SKM-1 (cell line): ENCODE results near the gene ACTN1.
"Not testable (repeated sequence)": the region's sequence is repeated elsewhere in the genome, so short reads cannot be mapped to it uniquely, and the experiment has no call there.

Source experiments
- DNase-seq: peaks from one replicate; lab custom pipeline; 2025; ENCODE audit not compliant: unreplicated experiment; lab: John Stamatoyannopoulos, UW

Gene ACTN1

DNA sequence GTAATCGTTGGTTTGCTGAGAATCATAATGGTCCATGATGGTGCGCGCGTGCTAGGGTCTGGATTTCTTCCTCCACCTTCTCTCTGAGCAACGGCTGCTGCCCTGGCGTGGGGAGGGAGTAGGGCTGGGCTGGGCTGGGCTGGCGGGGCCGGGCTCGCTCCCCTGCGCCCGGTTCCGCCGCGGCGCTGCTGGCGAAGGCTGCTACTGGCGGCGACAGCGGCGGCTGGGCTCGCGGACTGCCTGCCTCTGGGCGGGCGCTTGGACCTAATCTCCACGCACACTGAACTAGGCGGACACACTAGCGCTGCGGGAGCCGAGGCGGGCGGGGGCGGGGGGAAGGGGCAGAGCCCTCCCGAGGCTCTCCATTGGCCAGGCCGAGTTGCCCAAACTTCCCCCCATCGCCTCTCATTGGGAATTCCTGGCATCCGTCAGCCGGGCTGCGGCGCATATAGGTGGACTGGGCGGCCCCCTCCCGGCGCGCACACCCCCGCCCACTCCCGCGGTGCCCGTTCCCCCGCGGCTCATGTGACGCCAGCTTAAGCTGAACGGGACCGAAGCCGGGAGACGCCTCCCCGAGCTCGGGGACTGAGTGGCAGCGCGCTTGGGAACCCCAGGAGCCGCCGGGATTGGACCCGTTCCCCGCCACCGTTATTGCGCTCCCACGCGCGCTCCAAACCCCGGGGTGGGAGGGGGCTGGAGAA, at the start of gene ACTN1:
ACTN1 (minus strand) TSS at position 282 of the 701 bp plus-strand sequence; CDS start at position 36, 246 bp downstream.
- DNase-seq = peak; percentile 24

DNA sequence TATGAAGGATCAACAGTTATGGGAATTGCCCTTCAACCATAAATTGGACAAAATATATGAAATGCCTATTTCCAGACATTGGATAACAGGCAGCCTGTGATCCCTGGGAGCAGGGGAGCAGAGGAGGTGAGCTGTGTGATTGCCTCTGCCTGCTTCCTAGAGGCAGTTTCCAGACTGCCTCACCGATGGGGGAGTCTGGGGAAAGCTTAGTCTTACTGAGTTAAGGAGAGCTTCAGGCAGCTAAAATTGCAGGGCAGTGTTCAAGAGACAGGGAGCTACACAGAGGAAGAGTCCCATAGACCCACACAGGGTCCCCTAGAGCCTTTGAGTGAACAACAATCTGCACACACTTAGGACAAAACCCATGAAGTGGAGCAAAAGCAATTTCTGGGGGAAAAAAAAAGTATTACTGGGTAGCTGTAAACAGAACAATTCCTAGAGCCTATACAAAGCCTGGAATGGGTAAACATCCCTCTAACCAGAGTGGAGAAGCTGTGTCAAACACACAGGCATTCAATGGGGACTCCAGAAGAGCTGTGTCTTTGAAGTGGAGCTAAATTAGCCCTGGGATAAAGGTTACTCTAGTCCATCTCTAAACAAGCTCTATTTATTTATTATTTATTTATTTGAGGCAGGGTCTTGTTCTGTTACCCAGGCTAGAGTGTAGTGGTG, 48.3 kb upstream of the ACTN1 start:
- DNase-seq = no peak

DNA sequence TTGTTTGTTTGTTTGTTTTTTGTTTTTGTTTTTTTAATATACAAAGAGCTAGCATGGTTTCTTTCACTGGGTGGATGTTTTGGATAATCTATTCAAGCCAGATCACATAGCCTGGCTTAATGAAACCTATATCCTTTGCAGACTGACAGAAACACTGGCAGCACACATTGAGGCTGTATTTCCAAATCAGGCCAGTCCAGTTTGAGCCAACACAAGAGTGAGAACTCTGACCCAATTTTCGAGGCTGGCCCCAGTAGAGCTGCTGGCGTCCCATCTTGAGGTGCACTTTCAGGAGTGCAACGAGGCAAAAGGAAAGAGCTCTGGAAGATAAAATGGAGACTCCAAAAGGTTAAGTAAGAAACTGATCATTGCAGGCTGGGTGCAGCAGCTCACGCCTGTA, 43.9 kb upstream of the ACTN1 start:
- no peak for DNase-seq

DNA sequence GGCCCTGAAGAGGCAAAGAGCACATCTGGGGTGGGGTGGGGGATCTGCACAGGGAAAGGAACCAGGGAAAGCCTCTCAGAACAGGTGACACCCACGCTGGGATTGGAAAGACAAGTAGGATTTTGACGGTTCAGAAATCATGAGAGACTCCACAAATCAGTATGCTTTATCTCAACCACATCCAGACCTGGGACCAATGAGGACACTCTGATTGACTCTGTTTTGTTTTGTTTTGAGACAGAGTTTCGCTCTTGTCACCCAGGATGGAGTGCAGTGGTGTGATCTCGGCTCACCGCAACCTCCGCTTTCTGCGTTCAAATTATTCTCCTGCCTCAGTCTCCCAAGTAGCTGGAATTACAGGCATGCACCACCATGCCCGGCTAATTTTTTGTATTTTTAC, 43.0 kb upstream of the ACTN1 start:
- not testable (repeated sequence) for DNase-seq

DNA sequence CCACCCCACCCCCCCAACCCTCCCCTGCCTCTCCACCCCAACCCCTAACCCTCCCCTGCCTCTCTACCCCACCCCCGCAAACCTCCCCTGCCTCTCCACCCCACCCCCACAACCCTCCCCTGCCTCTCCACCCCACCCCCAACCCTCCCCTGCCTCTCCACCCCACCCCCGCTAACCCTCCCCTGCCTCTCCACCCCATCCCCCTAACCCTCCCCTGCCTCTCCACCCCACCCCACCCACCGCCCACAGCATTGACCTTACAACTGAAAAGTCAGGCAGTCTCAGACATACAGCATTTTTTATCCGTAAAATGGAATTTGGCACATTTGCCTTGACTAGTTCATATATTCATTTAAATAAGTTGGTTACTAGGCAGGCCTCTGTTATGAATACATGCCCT, 38.6 kb upstream of the ACTN1 start:
- DNase-seq = no peak

DNA sequence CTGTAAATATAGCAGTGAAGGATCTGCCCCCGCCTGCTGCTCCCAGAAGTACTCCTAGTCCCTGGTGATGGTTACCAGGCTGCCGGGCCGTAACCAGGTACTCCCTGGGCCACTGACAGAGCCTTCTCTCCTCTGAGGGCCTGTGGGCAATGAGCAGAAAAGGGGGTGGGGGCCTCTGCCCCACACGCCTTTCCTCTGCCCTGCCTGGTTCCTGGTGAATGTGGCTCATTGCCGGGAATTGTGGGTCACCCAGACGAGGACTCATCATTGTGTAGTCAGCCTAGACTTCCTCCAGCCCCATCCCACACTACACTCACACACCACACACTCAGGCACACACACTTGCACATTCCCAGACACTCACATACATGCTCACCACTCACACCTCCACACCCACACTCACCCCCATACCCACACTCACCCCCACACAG, 35.7 kb upstream of the ACTN1 start:
- no peak for DNase-seq

DNA sequence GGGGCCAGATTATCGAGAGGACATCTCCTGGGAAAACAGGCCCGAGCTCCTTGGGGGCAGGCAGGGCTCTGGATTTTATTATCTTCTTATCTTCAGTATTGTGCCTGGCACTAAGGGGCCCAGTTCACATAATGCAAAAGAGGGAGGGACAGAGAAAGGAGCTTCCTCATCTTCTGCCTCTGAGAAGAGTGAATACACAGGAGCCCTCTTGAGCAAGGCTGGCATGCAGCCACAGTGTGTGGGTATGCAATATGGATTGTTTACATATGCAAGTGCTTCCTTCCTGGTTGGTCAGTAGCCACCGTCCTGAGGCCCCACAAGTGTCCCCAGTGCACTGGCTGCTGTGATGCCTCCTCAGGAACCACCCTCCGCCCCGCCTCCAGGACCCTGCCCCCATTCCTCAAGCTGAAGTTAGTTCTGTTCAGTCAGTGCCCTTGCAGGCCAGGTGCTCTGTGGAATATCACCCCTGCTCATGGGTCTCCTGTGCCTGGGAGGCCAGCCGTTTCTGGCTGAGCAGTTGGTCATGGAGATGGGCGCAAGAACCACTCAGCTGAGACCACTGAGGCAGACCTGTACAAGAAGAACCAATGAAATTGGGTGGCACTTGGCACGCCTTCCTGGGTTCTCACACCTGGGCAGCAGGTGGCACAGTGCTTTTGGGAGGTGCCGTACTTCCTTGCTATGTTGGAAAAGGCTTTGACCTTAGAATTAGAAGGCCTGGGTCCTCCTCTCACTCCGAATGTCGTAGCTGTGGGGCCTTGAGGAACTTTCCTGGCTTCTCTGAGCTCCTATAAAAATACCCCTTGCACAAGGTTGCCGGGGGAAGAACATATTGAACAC, 35.1 kb upstream of the ACTN1 start:
- peak; percentile 88 for DNase-seq

DNA sequence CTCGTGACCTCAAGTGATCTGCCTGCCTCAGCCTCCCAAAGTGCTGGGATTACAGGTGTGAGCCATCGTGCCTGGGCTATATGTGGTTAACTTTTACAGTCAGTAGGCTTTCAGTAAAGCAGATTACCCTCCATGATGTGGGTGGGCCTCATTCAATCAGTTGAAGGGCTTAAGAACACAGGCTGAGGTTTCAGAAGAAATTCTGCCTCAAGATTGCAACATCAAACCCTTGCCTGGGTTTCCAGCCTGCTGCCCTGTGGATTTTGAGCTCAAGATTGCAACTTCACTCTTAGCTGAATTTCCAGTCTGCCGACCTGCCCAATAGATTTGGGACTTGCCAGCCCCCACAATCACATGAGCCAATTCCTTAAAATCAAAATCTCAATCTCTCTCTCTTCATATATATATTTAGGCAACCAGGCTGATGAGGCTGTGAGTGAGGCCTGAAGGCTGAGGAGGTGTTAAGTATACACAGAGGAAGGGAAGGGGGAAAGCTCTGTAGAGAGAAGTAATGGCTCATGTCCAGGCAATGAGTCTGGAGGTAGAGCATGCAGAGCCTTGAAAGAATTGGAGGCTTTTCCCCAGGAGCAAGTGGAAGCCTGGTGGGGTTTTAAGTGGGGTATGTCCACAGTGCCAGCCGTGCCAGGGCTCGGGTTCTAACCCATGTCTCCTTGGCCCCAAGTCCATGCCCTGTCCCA, 33.3 kb upstream of the ACTN1 start:
- DNase-seq = peak; percentile 0

DNA sequence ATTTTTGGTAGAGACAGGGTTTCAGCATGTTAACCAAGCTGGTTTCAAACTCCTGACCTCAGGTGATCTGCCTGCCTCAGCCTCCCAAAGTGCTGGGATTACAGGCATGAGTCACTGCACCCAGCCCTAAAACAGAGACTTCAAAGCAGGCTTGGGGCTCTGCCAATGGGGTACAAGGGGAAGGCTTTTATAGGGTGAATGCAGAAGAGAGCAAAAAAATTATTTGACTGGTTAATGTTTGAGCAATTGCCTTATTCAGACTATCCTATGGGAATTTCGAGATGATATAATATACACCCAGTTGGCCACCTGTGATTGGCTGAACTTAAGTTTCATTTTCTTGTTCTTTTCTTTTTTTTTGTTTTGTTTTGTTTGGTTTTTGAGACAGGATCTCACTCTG, 31.5 kb upstream of the ACTN1 start:
- DNase-seq = no peak

DNA sequence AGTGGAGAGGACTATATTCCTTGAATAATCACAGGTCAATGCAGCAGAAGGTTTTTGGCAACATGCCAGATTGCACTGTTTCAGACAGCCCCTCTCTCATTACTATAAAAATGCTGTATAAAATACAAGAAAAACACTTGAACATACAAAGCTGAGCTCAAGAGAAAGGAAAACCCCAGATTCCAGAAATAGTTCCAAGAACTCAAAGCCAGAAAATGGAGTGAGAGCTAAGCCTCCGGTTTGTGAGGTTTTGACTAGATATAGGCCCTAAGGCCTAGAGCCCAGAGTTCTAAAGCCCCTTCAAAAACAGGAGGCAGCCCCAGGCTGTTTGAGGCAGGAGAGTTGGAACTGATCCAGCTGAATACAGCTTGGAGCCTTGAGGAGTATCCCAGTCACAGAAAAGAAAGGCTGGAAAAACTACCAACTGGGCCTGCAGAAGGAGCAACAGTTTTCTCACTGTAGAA, 29.4 kb upstream of the ACTN1 start:
- DNase-seq = no peak

DNA sequence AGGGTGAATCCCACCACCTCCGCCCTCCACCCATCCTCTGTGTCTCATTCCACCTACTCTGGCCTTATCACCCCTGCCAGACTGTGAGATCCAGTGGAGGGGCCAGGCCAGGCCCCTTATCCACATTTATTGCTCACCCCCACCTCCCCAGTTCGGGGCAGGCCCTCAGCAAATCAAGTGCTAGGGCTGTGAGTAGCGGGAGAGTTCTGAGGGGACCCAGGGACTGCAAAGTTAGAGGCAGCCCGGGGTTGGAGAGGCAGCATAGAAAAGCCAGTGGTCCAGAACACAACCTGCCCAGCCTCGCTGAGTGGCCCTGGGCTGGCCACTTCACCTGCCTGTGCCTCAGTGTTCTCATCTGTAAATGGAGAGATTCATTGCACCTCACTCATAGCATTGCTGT, 27.2 kb upstream of the ACTN1 start:
- no peak for DNase-seq

DNA sequence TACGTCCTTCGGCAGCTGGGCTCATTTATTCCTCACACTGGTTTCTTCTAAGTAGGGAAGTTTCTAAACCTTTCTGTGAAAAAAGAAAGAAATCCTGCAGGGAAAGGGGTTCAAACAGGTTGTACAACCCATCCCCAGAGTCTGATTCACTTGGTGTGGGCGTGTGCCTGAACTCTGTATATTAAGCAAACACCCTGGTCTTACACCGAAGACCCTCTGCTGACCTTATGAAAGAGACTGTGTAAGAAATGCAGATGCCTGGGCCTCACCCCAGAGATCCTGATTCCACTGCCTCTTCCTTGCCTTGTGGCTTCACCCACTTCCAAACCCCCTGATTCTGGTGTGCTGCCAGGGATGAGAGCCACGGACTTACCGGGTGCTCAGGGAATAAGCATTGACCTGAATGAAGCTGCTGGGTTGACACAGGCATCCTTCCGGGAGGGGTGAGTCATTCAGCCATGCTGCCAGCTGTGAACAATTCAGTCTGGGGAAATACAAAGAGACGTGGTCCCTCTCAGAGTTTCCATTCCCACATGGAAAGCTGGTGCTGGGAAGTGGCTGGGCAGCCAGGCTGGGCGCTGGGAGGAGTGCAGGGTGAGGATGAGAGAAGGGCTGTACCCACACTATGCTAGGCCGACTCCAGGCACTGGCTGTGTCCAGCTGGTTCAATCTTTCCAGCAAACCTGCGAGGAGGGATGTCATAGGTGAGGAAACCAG, 26.5 kb upstream of the ACTN1 start:
- DNase-seq = no peak

DNA sequence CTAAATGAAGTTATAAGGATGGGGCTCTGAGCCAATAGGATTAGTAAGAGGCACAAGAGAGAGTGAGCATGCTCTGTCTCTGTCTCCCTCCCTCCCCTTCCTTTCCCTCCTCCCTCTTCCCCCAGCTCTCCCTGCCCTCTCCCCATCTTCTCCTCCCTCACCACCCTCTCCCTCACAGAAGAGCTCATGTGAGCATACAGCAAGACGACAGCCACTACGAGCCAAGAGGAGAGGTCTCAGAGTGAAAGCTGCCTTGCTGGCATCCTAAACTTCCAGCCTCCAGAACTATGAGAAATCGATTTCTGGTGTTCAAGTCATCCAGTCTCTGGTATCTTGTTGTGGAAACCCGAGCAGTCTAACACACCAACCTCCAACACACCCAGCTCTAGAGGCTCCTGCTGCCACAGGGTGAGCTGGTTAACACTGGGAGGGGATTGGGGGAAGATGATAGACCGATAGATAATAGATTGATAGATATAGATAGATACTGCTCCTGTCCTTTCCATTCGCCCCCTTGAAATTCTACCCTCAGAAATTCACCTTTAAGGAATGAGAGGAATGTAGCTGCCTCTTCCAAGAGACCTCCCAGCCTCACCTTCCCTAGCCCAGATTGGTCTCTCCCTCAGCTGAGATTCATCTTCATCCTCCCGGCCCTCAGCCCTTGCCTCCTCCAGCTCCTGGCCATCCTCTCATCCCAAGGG, 25.8 kb upstream of the ACTN1 start:
- DNase-seq = no peak

DNA sequence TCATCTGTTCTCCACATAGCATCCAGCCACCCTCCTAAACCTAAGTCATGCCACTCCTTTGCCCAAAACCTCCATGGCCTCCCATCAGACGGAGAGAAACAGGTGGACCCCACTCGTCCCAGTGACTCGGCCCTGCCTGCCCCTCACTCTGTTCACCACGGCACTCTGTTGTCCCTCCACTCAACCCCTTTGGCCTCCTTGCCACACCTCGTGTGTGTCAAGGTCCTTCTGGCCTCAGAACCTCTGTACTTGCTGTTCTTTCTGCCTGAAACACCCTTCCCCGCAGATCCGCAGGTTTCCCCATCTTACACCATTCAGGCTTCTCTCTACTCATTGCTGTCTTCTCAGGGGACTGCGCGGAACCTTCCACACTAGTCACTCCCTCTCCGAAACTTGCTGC, 24.5 kb upstream of the ACTN1 start:
- no peak for DNase-seq

DNA sequence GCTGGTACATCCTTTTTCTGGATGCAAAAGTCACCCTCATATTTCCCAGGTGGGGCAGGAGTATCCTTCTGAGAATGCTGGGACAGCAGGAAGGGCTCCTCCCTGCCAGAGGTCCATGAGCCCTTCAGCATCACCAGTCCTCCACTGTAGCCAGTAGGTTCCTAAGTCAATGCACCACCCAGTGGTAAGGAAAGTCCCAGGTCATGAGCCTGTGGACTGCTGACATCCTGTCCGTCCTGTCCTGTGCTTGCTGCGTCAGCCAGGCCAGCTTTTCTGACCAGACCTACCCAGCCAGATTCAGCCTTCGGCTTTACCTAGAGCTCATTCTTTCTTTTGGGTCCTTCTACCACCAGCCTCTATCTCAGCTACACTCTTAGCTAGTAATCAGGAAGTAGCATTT, 23.0 kb upstream of the ACTN1 start:
- DNase-seq = no peak

DNA sequence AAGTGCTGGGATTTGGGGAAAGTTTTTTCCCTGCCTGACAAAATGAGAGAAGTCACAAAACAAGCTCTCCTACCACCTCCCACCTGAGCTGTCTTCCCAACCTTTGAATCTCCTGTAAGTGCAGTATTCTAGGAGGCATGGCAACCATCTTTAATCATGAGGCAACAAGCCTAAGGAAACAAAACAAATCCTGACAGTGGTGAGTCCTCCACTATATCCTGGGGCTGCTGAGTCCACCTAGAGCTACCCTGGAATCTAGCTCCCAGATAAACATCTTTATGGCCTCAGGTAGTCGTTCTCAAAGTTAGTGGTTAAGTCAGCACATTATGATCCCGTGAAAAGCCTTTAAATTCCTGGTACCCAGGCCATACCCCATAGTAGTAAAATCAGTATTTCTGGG, 22.3 kb upstream of the ACTN1 start:
- DNase-seq = no peak

DNA sequence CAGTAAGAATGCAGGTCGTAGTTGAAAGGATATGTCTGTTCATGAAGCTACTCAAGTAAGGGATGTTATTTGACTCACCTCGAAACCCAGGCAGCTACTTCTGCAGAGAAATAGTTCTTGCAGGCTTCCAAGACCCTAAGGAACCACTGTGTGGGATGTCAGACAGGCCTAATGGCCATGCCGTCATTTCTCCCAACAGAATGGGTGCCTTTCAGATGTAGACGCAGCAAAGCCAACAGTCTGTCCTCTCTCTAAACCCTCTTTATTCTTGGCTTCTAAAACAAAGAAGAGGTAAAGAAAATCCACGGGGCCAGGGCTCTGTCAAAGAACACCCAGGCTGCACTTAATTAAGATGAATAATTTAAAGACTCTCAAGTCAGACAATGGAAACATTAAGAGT, 19.0 kb upstream of the ACTN1 start:
- no peak for DNase-seq

DNA sequence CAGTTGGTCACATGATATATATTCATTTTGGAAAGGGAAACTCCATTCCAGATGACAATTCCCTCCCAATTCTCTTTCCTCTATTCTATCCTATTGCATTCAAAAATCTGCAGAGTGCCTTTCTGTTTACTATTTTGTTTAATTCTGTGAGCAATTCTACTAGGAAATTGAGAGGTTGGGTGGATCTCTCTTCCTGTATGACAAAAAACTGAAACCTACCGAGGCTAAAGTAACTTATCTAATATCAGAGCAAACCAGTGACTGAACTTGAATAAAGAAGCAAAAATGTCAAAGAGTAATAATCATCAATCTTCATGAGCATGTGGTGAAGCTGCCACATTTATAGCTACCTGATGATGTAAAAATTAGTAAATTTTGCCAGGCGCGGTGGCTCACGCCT, 16.6 kb upstream of the ACTN1 start:
- no peak for DNase-seq

DNA sequence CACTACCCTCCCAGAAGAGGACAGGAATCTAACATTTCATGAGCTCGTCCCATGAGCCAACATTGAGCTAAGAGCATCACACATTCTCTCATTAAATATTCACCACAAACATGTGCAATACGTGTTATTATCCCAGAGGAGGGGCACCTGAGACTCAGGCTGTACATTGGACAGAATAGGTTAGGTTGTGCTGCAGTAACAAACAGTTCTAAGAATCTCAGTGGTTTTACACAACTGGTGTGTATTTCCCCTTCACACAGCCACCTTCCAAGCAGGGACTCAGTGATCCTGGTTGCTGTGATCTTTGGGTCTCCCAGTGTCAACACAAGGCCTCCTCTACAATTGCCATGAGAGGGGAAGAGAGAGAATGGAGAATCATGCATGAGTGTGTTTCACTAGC, 15.0 kb upstream of the ACTN1 start:
- no peak for DNase-seq

DNA sequence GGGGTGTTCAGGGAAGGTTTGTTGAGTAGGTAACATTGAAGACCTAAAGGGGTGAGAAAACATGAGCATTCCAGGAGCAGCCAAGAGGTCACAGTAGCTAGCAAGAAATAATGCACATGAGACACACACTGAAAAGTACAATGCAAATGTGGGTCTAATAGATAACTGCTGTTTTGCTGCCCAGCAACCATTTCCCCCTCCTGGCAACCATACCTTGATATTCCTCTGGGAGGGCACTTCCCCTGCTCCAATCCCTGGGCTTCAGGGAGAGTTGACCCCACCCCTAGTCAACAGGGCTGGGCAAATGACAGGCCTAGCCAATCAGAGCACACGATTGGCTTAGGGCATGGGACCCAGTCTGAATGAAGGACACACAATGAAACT, 8.5 kb upstream of the ACTN1 start:
- DNase-seq = no peak
